CMK (cell line): ENCODE measurements around the gene PTPN2.

Experiments
- DNase-seq: peaks from one replicate; pipeline ENCODE4 v3.0.0-alpha.2; 2010; ENCODE audit warnings: low read depth

The PTPN2 gene

GRCh38 chr18:12745095-12745795, 138.8 kb downstream of the PTPN2 start:
- DNase-seq, result no peak

DNA sequence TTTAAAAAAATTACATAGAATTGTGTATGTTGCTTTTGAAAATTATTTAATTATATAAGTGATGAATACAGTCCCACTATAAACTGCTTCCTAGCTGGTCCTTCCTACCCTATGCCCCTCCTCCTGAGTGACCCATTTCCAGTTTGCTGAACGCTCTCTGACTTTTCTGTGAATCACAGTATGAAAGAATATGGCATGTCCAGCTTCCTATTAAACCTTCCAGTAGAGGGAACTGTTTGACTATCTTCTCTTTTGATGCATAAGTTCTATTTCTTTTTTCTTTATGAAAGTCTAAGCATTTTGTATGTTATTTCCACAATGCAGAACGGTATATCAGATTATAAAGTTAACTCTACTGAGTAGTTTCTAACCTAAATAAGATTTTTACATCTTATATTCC, 139.9 kb downstream of the PTPN2 start:
- no peak for DNase-seq

GRCh38 chr18:12742453-12742852, 141.6 kb downstream of the PTPN2 start:
- DNase-seq, result no peak
